CD1c-positive myeloid dendritic cell (primary cell): ENCODE data around the gene SELENOM.
"Not testable (repeated sequence)": the region's sequence is repeated elsewhere in the genome, so short reads cannot be mapped to it uniquely, and the experiment has no call there.

Source experiments
- DNase-seq: peaks from one replicate; pipeline ENCODE4 v3.0.0-alpha.2; 2016; ENCODE audit errors: extremely low spot score

Gene SELENOM

DNA sequence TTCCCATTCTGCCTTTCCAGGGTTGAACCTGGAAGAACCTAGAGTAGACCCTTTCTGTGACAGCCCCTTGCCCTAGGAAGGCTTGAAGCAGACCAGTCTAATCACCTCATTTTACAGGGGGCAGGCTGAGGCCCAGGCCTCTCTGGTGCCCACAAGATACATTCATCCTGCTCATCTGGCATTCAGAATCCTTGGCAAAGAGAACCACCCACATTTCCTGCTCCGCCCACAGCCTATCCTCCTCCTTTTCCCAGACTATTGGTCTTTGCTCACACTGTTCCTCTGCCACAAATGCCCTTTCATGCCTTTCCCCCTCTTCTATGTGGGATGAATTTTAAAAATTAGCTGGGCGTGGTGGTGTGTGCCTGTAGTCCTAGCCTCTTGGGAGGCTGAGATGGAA lies 29.0 kb downstream of the SELENOM start:
- DNase-seq = not testable (repeated sequence)

DNA sequence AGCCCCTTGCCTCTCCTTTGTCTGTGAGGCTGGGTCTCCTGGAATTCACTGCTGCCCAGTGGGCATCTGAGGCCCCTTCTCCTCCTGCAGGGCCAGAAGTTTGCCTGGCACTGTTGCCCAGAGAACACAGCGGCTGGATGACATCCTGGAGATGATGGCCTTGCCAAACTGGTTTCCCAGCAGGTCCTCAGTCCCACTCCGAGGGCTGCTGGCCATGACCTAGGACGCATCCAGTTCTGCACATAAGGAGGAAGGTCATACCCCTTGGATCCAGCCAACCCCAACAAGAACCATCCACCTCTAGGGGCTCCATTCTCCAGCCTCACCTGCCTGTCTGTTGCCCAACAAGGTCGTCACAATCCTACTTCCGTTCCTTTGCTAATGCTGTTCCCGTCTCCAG lies 29.7 kb downstream of the SELENOM start:
- no peak for DNase-seq

DNA sequence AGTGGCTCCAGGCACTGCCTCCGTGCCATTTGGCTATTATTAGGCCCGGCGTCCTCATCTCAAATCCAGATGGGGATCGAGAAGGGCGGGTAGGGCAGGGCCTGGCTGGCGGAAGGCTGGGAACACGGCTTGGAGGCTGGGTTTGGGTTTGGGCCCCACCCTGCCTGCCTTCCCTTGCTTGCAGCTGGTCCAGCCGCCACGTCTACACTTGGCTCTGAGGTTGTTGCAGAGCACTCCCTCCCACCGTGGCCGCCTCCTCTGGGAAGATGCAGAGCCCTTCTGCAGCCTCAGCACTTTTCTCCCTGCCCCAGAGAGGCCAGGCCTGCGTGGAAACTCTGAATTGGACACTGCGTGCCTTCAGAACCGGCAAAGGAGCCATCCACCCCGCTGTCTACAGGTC lies 31.4 kb downstream of the SELENOM start:
- no peak for DNase-seq

DNA sequence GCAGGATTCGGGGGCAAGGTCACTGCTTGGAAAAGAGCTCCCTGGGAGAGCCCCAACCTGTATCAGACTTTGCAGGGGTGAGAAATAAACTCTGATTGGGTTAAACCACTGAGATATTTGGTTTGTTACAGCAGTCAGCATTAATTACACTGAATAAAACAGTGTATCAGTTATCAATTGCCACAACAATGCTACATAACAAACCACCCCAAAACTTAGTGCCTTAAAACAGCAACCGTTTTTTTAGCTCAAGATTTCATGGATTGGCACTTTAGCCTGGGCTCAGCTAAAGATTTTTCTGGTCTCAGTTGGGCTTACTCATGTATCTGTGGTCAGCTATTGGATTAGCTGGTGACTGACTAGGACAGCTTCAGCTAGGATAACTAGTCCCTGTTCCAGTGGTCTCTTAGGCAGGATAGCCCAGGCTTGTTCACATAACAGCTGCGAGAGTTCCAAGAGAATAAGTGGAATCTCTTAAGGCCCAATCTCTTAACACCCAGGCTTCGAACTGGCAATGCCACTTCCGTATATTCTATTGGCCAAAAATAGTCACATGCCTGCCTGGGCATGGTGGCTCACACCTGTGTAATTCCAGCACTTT lies 33.7 kb downstream of the SELENOM start:
- DNase-seq = not testable (repeated sequence)

DNA sequence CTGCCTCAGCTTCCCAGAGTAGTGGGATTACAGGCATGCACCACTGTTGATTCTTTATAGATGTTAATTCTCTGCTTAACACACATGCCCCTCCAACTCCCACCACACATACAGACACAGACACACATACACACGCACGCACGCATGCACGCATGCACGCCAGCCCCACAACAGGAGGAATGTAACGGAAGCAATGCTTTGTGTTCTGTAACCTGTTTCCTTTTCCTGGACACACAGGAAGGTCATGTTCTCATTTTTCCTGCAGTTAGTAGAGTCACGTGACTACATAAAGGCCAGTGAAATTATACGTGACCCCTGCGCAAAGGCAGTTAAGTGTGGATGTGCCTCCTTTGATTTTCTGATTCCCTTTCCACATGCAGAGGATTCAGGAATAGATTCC lies 34.2 kb downstream of the SELENOM start:
- DNase-seq = not testable (repeated sequence)

DNA sequence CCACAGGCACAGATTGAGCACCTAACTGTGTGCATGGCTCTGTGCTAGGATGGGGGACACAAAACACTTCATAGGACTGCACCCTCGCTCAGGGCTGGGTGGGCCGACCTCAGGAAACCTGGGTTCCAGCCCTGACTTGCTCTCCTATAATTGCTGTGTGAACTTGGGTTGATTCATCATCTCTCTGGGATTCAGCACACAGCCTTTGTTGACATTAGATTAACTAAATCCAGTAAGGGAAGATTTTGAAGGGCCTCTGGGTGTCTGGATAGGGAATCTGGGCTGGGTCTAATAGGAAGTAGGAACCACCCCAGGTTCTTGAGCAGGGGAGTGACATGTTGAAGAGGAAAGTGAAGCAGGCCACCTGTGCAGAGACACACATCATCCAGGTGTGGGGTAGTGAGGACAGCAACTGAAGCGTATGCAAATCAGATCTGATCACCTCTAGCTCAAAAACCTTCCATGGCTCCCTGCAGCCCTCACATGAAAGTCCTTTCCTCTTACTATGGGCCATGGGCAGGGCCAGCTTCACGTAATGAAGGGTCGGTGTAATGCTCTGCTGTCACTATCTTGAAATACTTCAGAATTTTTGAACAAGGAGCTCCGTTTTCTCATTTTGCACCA lies 37.6 kb downstream of the SELENOM start:
- DNase-seq = not testable (repeated sequence)

DNA sequence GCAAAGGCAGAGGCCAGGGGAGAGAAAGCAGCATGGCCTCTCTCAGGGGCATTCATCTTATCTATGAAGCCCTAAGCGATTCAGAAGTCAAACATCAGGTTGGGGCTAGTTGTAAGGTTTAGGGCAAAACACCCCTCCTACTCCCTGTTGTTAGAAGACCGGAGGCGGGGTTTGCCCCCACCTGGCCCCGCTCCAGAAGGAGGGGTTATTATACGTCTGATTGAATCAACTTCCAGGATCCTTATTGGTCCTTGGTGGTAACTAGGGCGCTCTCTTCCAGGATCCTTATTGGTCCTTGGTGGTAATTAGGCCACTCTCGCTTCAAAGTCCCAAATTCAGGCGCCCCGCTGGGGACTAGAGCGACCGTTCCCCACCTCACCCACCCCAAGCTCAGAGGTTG lies 38.4 kb downstream of the SELENOM start:
- no peak for DNase-seq

DNA sequence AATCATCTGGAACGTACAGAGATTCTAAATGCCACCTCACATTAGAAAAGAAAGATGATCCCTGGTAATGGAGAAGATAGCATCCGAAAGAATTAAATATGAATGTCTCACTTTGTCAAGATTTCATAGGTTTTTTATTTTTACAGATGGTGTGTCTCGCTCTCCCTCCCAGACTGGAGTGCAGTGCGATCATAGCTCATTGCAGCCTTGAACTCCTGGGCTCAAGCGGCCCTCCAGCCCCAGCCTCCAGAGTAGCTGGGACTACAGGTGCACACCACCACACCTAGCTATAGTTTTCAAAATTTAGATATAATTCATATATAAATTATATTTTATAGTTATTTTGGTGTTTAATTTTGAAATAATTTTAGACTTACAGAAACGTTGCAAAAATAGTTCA lies 43.0 kb downstream of the SELENOM start:
- DNase-seq = no peak

DNA sequence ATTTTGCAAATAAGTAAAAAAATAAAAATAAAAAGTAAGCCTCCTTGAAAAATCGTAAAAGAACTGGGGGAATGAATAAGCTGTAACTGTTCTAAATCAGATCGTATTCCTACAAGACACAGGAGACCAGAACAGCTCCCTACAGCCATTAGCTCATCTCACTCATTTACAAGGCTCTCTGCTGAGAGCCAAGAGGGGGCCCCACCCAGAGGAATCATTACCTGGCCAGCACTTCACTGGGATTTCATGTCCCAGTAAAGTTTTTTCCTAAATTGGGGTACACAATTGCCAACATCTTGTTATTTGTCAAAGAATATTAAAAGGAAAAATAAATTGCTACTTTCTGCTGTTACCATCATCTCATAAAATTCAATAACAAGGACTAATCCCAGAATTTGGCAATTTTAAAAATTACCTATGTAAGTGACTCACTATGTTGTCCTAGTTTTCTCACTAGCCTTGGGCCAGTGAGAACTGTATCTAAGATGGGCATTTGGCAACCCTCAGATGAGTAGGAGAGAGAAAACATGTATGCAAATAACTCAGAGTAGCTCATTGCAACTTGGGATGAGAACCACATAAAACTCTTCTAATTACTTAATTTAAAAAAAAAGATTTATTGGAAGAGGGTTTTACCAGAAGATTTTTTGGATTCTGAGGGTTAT lies 44.7 kb downstream of the SELENOM start:
- DNase-seq = no peak

DNA sequence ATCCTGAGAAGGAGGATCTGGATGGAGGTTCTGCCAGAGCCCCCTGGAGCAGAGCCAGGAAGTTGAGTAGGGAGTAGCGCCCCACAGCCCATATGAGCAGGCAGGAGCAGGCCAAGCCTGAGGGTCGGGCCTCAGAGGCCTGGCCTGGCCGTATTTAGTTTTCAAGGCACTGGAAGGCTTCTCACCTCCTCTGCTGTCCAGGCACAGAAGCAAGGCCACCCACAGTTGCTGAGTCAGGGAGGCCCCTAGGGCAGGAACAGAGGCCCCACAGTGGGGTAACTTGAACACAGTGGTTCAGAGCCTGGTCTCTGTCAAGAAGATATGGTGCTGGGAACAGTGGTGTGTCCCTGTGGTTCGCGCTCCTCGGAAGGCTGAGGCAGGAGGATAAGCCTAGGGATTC lies 47.7 kb downstream of the SELENOM start:
- DNase-seq = not testable (repeated sequence)

DNA sequence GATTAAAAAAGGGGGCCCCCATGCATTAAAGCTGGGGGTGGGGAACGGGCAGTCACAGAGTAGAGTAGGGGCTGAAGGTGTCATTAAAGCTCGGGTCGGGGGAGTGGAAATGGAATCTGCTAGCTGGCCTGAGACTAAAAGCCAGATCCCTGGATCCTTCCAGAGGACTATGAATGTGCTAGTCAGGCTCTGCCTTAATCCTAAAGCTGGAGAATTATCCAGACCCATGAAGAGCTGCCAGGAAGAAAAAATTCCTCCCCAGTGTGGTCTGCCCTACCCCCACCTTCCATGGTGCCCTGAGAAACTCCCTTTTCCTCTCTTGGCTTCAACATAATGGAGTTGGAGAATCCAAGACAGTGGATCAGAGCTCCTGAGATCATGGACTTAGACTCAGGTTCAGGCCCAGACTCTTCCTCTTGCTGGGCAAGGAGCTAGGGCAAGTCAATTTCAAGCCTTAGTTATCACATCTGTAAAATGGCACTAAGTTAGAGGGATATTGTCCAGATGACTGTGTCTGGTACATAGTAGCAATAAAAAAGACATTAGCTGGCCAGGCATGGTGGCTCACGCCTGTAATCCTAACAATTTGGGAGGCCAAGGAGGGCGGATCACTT lies 50.3 kb downstream of the SELENOM start:
- DNase-seq = no peak

DNA sequence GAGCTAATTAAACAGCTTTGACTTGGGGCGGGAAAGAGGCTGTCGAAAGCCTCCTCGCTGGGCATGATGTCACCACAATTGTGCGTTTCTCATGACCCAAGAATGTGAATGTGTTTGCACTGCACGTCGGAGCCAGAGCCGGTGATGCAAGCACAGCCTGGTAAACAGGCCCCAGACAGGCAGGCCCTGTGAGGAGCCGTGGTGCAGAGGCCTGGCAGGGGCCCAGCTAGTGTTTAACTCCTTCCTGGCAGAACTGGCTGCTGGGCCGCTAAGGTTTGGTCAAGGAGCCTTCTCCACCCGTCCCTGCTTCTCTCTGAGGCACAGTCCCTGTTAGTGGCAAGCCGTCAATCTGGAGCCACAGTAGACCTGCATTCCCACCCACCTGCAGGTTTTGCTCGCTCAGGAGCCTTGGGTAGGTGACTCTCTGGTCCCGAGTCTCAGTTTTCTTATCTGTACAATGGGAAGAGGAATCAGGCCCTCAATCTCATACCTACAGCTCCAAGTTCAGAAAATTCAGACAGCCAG lies 51.7 kb downstream of the SELENOM start:
- no peak for DNase-seq

DNA sequence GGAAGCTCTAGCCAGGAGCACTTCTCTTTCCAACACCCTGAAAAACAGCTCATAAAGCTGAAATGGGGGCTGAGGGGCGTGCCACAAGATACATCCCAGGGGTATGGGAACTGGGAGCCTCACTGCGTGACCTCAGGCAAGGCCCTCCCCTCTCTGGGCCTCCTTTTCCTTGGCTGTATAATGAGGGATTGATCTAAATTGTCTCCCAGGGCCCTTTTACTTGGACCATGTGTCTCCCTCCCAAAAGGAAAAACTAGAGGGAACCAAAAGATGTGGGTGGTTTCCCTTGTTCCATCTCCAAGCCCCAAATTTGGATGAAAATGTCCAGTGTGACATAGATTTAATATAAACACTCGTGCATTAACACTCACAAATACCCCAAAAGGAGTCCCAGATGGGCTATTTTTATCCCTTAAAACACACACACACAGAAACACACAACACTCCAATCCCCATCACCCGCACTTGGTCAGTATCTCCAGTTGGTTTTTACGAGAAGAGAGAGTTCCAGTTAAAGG lies 52.2 kb downstream of the SELENOM start:
- DNase-seq = no peak
